Measurements from ENCODE around the gene SPIRE2. TPM values are rescaled to one million over a fixed set of nuclear protein-coding genes. Genes with fewer than 3 reads are reported as not detected.

SPIRE2 gene
- total and polyA plus RNA-seq, 5 donors = 1.4 to 3.1 (median 2.5) TPM

- H3K4me1 ChIP-seq (ENCODE audit: control insufficient read depth, insufficient read depth, low read length) = no peaks in the 10 kb centered on the region
- ATAC-seq = no peak
- H3K27ac ChIP-seq (ENCODE audit: low read length) = no peak overlapping the region
- no peaks in the 10 kb centered on the region for H3K27me3 ChIP-seq (ENCODE audit: control insufficient read depth, insufficient read depth)
- H3K4me3 ChIP-seq (ENCODE audit: low read length) = no peak overlapping the region
- peak in 1 of 3 donors; percentile 35 for DNase-seq
- 94% methylated on average over 14 of the region's 14 CpGs for WGBS
- intact Hi-C loops (cut with DNase I) = no loop called here
- no peaks in the 10 kb centered on the region for H3K9me3 ChIP-seq (ENCODE audit: control insufficient read depth, low read length)
Measured at GRCh38 chr16:89887243-89887642, 59.0 kb downstream of the SPIRE2 start.

- WGBS = 83% methylated on average over 9 of the region's 9 CpGs
- Histone ChIP-seq H3K4me1 (ENCODE audit: control insufficient read depth, insufficient read depth, low read length) (no peaks in the 10 kb centered on the region), H3K27me3 (ENCODE audit: control insufficient read depth, insufficient read depth) (no peaks in the 10 kb centered on the region), H3K9me3 (ENCODE audit: control insufficient read depth, low read length) (no peaks in the 10 kb centered on the region), H3K4me3 (ENCODE audit: low read length) (no peak overlapping the region), H3K27ac (ENCODE audit: low read length) (no peak overlapping the region)
- ATAC-seq (no peak), DNase-seq (no peak)
- intact Hi-C loops (cut with DNase I) = no loop called here
Measured at GRCh38 chr16:89890200-89890599, 61.9 kb downstream of the SPIRE2 start.

DNA sequence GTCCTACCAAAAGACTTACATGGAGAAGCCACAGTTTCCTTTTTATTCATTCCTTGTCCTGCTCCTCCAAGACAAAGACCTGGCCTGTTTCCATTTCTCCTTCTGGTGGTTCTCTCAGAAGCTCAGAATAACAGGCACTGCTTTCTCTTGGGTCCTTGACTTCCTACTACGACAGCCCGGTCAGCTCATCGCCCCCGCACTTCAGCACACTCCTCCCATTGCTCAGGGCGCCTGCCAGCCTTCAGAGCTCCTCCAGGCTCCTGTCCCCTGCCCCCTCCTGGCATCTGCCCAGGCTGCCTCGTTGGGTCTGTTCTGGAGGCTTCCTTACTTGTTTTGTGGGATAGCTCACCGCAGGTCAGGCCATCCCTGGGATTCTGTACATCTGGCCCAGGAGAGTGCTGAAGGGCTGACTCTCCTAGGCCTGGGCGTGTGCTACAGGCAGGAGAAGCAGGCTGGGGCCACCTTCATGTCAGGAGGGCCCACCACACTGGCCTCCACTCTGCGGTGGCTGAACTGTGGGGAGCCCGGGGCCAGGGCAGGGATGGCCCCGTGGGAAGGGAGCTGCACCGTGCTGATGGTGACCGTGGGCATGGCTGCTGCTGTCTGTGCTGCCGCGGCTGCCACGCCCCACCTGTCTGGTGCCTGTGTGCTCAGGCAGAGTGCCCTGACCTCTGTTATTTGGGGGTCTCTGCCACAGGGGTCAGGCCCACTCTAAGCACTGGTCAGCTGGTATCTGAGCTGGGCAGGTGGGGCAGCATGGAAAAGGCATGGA is 62.8 kb downstream of the SPIRE2 start:
- peak in 1 of 3 donors; percentile 67 for DNase-seq
- ATAC-seq = peak in 1 of 2 donors; percentile 14
- no peaks in the 10 kb centered on the region for H3K4me1 ChIP-seq (ENCODE audit: control insufficient read depth, insufficient read depth, low read length)
- H3K27me3 ChIP-seq (ENCODE audit: control insufficient read depth, insufficient read depth) = no peaks in the 10 kb centered on the region
- no peaks in the 10 kb centered on the region for H3K9me3 ChIP-seq (ENCODE audit: control insufficient read depth, low read length)
- H3K27ac ChIP-seq (ENCODE audit: low read length) = no peak overlapping the region
- WGBS = 75% methylated on average over 16 of the region's 16 CpGs
- no peak overlapping the region for H3K4me3 ChIP-seq (ENCODE audit: low read length)
- intact Hi-C loops (cut with DNase I) = no loop called here

DNA sequence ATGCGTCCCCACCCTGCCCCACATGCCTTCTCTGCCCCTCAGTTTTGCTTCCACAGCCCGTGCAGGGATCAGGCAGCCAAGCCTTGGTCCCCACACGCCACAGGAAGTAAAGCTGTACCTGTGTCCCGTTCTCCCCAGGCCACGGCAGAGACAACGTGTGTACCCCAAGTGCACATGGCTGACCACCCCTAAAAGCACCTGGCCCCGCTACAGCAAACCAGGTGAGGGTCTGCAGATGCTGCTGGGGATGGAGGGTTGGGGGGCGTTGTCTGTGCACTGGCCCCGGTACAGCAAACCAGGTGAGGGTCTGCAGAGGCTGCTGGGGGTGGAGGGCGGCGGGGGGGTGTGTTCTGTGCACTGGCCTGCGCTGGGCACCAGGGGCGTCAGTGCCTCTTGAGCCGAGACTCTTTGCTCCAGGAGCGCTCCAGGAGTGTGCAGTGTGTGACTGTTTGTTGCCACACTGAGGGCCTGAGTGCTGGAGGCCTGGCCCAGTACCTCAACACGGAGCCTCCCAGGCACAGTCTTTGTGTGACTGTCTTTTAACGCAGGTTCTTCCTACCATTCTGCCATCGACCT is 63.9 kb downstream of the SPIRE2 start:
- ATAC-seq (no peak), DNase-seq (peak in 1 of 3 donors; percentile 24)
- 92% methylated on average over 18 of the region's 18 CpGs for WGBS
- Histone ChIP-seq H3K27ac (ENCODE audit: low read length) (no peak overlapping the region), H3K9me3 (ENCODE audit: control insufficient read depth, low read length) (no peaks in the 10 kb centered on the region), H3K4me1 (ENCODE audit: control insufficient read depth, insufficient read depth, low read length) (no peaks in the 10 kb centered on the region), H3K4me3 (ENCODE audit: low read length) (no peak overlapping the region), H3K27me3 (ENCODE audit: control insufficient read depth, insufficient read depth) (no peaks in the 10 kb centered on the region)
- intact Hi-C loops (cut with DNase I) = no loop called here

- Histone ChIP-seq H3K4me3 (ENCODE audit: low read length) (no peak overlapping the region), H3K27ac (ENCODE audit: low read length) (no peak overlapping the region), H3K27me3 (ENCODE audit: control insufficient read depth, insufficient read depth) (no peaks in the 10 kb centered on the region), H3K4me1 (ENCODE audit: control insufficient read depth, insufficient read depth, low read length) (no peaks in the 10 kb centered on the region), H3K9me3 (ENCODE audit: control insufficient read depth, low read length) (no peaks in the 10 kb centered on the region)
- ATAC-seq = no peak
- 94% methylated on average over 9 of the region's 9 CpGs for WGBS
- peak in 1 of 3 donors; percentile 28 for DNase-seq
- intact Hi-C loops (cut with DNase I) = no loop called here
Measured at GRCh38 chr16:89892635-89893034, 64.4 kb downstream of the SPIRE2 start.

- WGBS = 93% methylated on average over 45 of the region's 45 CpGs
- intact Hi-C loops (cut with DNase I) = no loop called here
- Histone ChIP-seq H3K9me3 (ENCODE audit: control insufficient read depth, low read length) (no peaks in the 10 kb centered on the region), H3K4me1 (ENCODE audit: control insufficient read depth, insufficient read depth, low read length) (no peaks in the 10 kb centered on the region), H3K27me3 (ENCODE audit: control insufficient read depth, insufficient read depth) (no peaks in the 10 kb centered on the region), H3K27ac (ENCODE audit: low read length) (no peak overlapping the region), H3K4me3 (ENCODE audit: low read length) (no peak overlapping the region)
- peak; percentile 20 to 22 for ATAC-seq
- peak in 2 of 3 donors; percentile 19 to 62 for DNase-seq
Measured at GRCh38 chr16:89893642-89894548, 65.6 kb downstream of the SPIRE2 start.

DNA sequence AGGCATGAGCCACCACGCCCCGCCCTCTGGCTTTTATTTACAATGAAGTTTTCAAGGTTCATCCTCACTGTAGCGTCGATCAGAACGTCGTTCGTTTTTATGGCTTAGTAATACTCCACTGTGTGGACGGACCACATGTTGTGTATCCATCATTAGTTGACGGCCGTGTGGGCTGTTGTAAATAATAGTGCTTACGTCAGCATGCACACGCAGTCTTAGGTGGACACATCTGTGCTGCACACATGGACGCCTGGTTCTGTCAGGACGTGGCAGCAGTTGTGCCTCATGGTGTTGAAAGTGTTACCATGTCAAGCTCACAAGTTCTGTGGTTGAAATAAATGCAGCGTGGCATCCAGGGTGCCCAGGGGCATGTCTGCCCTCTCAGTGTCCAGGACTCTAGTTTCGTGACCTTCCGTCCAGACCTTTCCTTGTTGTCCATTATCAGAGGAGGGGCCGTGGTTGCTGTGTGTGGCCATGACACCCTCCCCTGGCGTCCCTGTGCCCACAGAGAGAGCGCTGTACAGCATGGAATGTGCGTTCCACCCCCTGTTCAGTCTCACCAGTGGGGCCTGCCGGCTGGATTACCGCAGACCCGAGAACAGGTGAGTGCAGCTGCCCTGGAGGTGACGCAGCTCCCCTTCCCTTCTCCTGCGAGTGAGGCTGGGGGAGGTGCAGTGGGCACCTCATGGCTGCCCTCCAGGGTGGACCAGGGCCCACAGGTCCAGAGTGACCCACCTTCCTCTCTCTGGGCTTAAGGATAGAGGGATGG is 67.4 kb downstream of the SPIRE2 start:
- no peaks in the 10 kb centered on the region for H3K27me3 ChIP-seq (ENCODE audit: control insufficient read depth, insufficient read depth)
- no peaks in the 10 kb centered on the region for H3K4me1 ChIP-seq (ENCODE audit: control insufficient read depth, insufficient read depth, low read length)
- intact Hi-C loops (cut with DNase I) = no loop called here
- DNase-seq = peak in 1 of 3 donors; percentile 13
- ATAC-seq = no peak
- no peaks in the 10 kb centered on the region for H3K9me3 ChIP-seq (ENCODE audit: control insufficient read depth, low read length)
- H3K27ac ChIP-seq (ENCODE audit: low read length) = no peak overlapping the region
- WGBS = 94% methylated on average over 26 of the region's 26 CpGs
- no peak overlapping the region for H3K4me3 ChIP-seq (ENCODE audit: low read length)

- intact Hi-C loops (cut with DNase I) = no loop called here
- peak in 2 of 3 donors; percentile 16 to 31 for DNase-seq
Measured at GRCh38 chr16:89897204-89897603, 68.9 kb downstream of the SPIRE2 start.

GRCh38 chr16:89898201-89898967 is 70.1 kb downstream of the SPIRE2 start:
- WGBS = 95% methylated on average over 36 of the region's 36 CpGs
- no peak for ATAC-seq
- no peak overlapping the region for H3K27ac ChIP-seq (ENCODE audit: low read length)
- intact Hi-C loops (cut with DNase I) = no loop called here
- no peaks in the 10 kb centered on the region for H3K4me1 ChIP-seq (ENCODE audit: control insufficient read depth, insufficient read depth, low read length)
- peak in 2 of 3 donors; percentile 28 to 36 for DNase-seq
- H3K9me3 ChIP-seq (ENCODE audit: control insufficient read depth, low read length) = no peaks in the 10 kb centered on the region
- H3K27me3 ChIP-seq (ENCODE audit: control insufficient read depth, insufficient read depth) = no peaks in the 10 kb centered on the region
- H3K4me3 ChIP-seq (ENCODE audit: low read length) = no peak overlapping the region

More at GRCh38 chr16:89897204-89897603, 68.9 kb downstream of the SPIRE2 start:
- H3K9me3 ChIP-seq (ENCODE audit: control insufficient read depth, low read length) = no peaks in the 10 kb centered on the region
- no peaks in the 10 kb centered on the region for H3K27me3 ChIP-seq (ENCODE audit: control insufficient read depth, insufficient read depth)
- H3K4me3 ChIP-seq (ENCODE audit: low read length) = no peak overlapping the region
- H3K4me1 ChIP-seq (ENCODE audit: control insufficient read depth, insufficient read depth, low read length) = no peaks in the 10 kb centered on the region
- WGBS = 97% methylated on average over 11 of the region's 11 CpGs
- no peak overlapping the region for H3K27ac ChIP-seq (ENCODE audit: low read length)
- ATAC-seq = no peak

Measured in right cardiac atrium (tissue), 5 donors.